ENCODE results near the gene ASTN1.

ASTN1 gene

DNA sequence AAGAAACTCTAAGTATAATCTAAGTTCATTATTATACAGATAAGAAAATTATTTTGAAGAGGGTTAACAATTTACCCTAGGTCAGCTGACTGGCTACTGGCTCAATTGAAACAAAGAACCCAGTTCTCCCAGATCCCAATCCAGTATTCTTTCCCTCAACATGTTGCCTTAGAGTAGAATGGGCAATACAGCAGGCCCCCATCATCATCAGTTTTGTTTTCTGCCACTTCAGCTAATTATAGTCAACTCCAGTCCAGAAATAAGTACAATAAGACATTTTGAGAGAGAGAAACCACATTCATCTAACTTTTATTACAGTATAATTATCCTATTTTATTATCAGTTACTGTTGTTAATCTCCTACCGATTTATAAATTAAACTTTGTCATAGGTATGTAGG, 241.2 kb downstream of the ASTN1 start:
- in situ Hi-C loops (cut with MboI; ENCODE audit: low sequenced_read_pairs), result no loop called here
- H3K4me3 ChIP-seq, result no peak overlapping the region
- no peaks in the 10 kb centered on the region for H3K9me3 ChIP-seq
- H3K4me1 ChIP-seq, result no peaks in the 10 kb centered on the region
- no peak for DNase-seq (ENCODE audit: low spot score in 2 of 2)
- no peaks in the 10 kb centered on the region for H3K36me3 ChIP-seq (replicated peaks)
- no peaks in the 10 kb centered on the region for H3K27me3 ChIP-seq (ENCODE audit: low read depth)

DNA sequence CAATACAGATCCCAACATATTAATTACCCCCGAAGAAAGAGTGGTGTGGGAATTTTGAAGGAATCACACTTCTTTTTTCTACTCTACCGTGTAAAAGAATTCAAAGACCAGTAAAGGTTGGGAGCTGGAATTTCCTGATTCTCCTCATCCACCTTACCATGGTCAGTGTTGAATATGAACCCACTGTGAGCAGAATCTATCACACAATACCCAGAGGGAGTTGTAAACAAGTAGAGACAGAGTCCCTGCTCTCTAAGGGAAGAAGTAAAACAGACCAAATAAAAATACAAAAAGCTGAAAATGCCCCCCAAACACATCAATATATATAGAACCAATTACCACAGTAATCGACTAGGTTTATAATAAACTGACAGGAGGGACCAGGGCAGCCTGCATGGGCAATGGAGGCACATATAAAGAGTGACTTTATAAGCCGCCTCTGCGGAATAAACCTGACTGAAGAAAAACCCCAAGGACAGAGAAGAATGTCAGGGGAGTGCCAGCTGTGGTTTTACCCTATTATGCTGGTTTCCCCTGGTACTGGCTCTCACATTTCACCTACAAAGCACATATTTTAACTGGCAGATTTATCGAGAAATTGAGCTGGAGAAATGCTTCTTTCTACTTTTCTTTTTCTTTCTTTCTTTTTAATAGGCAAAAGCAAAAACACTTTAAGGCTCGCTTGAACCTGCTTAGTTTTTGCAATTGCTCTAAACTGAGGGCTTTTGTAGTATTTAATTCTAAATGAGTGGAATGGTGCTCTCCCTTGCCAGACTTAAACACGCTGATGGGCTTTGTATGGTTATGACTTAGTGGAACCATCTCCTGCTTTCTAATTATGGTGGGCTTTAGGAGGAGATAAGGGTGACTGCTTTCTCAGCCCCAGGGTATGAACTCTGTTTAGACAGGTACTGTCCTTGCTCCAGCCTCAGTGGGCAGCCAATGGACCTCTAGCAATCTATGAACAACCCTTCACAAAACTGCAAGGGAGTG, 244.8 kb downstream of the ASTN1 start:
- Histone ChIP-seq H3K4me1 (no peaks in the 10 kb centered on the region), H3K4me3 (no peak overlapping the region), H3K27me3 (ENCODE audit: low read depth) (no peaks in the 10 kb centered on the region), H3K9me3 (no peaks in the 10 kb centered on the region), H3K36me3 (replicated peaks) (no peaks in the 10 kb centered on the region)
- in situ Hi-C loops (cut with MboI; ENCODE audit: low sequenced_read_pairs), result no loop called here
- no peak for DNase-seq (ENCODE audit: low spot score in 2 of 2)

DNA sequence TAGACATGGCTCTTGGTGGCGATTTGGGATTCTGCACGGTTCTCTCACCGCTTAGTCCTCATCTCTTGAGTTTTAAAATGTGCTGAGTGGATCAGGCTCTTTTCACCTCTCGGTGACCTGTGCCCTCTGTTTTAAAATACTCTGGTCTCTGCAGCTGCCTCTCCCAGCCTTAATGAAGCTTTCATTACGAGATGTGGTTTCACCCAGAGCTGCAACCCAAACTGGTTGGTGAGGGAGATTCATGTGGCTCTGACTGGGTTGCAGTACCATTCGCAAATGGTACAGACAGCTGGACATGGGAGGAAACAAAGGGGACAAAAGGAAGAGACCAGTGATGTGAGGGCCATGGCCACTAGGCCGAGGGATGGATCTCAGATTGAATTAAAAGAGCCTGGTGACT, 258.9 kb downstream of the ASTN1 start:
- Histone ChIP-seq H3K4me3 (no peak overlapping the region), H3K4me1 (no peaks in the 10 kb centered on the region), H3K27me3 (ENCODE audit: low read depth) (no peaks in the 10 kb centered on the region; the same call in 1 of the 2 replicates), H3K9me3 (no peaks in the 10 kb centered on the region), H3K36me3 (replicated peaks) (no peaks in the 10 kb centered on the region)
- in situ Hi-C loops (cut with MboI; ENCODE audit: low sequenced_read_pairs), result no loop called here
- no peak for DNase-seq (ENCODE audit: low spot score in 2 of 2)

DNA sequence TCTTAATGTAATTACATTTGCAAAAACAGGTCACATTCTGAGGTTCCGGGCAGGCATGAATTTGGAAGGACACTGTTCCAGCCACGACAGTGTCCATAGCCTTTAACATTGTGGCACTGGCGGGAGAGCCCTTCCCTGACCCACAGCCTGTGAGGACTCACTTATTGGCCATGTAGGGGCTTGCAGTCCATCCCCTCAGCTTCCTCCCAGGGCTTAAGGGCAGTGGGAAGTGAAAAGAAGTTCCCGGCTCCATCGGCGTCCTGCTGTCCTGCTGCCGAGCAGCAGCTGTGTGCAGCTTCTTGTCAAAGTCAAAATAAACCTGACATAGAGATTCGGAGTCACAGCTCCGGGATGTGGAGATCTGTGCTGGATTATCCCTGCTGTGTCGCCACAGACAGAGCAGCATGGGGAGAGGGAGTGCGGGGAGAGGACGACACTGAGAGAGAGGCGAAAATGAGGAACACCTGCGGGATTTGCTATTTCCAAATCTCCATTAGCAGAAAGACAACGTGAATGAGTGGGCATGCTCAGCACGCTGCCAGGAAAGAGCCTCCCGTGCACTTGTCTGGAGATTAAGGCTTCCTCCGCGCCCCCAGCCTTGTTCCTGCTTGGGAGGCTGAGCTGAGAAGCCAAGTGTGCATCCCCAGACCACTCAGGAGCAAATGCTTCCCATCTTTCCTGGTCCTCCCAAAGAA, 260.3 kb downstream of the ASTN1 start:
- H3K4me3 ChIP-seq, result no peak overlapping the region
- in situ Hi-C loops (cut with MboI; ENCODE audit: low sequenced_read_pairs), result no loop called here
- H3K4me1 ChIP-seq, result no peaks in the 10 kb centered on the region

DNA sequence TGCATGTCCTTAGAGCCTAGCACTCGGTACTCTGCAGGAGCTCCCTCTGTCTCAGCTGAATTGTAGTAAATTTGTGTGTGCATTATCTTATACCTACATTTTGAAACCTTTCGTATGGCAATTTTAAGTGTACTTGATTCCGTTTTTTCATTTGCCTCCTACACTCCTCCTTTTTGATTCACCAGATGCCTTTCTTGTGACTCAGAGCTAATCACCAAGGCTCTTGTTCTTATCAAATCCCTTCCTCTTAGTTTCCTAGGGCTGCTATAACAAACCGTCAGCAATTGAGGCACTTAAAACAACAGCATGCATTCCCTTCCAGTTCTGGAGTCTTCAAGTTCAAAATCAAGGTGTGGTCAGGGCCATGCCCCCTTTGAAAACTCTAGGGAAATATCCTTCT, 261.0 kb downstream of the ASTN1 start:
- H3K36me3 ChIP-seq (replicated peaks), result no peaks in the 10 kb centered on the region
- in situ Hi-C loops (cut with MboI; ENCODE audit: low sequenced_read_pairs), result no loop called here
- no peak for DNase-seq (ENCODE audit: low spot score in 2 of 2)
- H3K9me3 ChIP-seq, result no peaks in the 10 kb centered on the region
- H3K4me3 ChIP-seq, result no peak overlapping the region
- no peaks in the 10 kb centered on the region for H3K4me1 ChIP-seq
- no peaks in the 10 kb centered on the region; the same call in 1 of the 2 replicates for H3K27me3 ChIP-seq (ENCODE audit: low read depth)

More for the DNA sequence above, 260.3 kb downstream of the ASTN1 start:
- Histone ChIP-seq H3K27me3 (ENCODE audit: low read depth) (no peaks in the 10 kb centered on the region; the same call in 1 of the 2 replicates), H3K9me3 (no peaks in the 10 kb centered on the region), H3K36me3 (replicated peaks) (no peaks in the 10 kb centered on the region)
- DNase-seq (ENCODE audit: low spot score in 2 of 2), result no peak

DNA sequence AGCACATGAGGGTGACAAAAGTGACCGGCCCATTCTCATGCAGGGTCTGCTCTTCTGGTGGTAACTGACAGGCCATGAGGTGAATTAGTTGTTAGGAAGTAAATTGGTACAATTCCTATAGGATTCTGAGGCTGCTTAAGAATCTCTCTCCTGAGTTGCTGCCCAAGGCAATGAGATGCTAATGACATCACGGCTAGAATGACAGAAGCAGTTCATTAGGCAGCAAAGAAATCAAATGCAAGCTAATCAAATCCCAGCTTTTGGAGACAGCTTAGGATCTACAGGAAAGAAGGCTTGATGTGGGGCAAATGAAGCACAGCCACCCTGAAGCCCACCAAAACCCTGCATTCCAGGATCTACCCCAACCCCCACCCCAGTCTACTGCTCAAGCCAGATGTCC, 265.2 kb downstream of the ASTN1 start:
- no peaks in the 10 kb centered on the region; the same call in 1 of the 2 replicates for H3K27me3 ChIP-seq (ENCODE audit: low read depth)
- peaks cover 3% of the 10 kb centered on the region; the same call in 1 of the 2 replicates for H3K4me1 ChIP-seq
- no peaks in the 10 kb centered on the region for H3K36me3 ChIP-seq (replicated peaks)
- in situ Hi-C loops (cut with MboI; ENCODE audit: low sequenced_read_pairs), result loop anchor here (10.0 to 25.0 kb wide), 3 partner anchors 512 to 1045 kb away; no protein-coding TSS in a partner anchor
- H3K4me3 ChIP-seq, result no peak overlapping the region
- H3K9me3 ChIP-seq, result no peaks in the 10 kb centered on the region
- DNase-seq (ENCODE audit: low spot score in 2 of 2), result no peak

DNA sequence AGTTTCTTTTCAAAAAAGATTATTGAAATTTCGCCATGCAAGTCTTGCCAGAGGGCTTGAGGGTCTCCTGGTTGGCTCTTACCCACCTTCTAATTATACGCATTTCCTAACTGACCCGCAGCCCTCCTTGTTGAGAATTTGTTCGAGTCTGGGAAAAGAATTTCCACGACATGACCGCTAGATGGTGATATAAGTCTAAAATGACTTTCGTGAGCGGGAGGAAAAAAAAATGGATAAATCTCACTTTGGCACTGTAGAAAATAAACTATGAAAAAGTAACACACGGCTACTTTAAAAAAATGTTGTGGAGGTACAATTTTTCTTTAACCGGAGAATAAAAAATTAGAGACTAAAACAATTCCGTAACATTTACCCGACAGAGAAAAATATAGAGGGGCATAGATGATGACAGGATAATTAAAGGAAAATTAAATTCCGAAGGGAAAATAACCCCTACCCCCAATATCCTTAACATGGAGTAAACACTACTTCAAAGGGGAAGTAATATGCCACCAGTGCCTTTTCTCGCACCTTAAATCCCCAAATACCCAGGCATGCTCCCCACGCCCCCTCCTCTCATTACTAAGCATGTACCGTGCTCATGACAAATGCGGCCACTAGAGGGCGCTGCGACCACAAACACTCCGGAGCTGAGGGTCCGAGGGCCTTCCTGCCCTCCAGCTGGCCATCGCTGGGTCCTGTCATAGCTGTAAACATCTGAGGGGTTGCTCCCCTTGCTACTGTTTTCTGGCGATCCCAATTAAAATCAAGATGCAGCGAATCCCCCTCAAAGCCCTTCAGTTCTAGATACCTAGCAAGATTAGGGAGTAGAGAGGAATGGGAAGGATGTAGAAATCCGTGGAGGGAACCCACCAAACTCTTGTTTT, 266.9 kb downstream of the ASTN1 start:
- H3K4me3 ChIP-seq, result no peak overlapping the region
- H3K36me3 ChIP-seq (replicated peaks), result no peaks in the 10 kb centered on the region
- DNase-seq (ENCODE audit: low spot score in 2 of 2), result peak; percentile 65 to 84
- H3K9me3 ChIP-seq, result no peaks in the 10 kb centered on the region
- H3K27me3 ChIP-seq (ENCODE audit: low read depth), result no peaks in the 10 kb centered on the region; the same call in 1 of the 2 replicates
- peaks cover 3% of the 10 kb centered on the region; the same call in 1 of the 2 replicates for H3K4me1 ChIP-seq
- in situ Hi-C loops (cut with MboI; ENCODE audit: low sequenced_read_pairs), result loop anchor here (10.0 to 25.0 kb wide), 3 partner anchors 510 to 1047 kb away; no protein-coding TSS in a partner anchor

DNA sequence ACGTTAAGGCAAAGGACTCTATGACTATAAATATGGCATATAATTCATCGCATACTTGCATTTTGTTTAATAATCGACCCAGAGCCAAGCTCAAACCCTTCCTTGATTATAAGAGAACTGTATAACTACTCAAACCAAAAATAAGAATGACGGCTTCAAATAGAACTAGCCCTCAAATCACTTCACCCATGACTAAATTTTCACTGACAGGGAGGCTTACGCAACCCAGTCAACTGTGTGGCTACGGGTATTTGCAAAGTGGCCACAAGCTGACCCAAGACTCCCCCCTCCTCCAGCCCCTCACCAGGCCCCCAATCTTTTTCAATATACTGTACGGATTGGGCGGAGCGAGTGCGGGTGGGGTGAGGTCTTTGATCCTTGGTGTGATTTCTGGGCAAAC, 268.3 kb downstream of the ASTN1 start:
- peaks cover 3% of the 10 kb centered on the region; the same call in 1 of the 2 replicates for H3K4me1 ChIP-seq
- H3K36me3 ChIP-seq (replicated peaks), result no peaks in the 10 kb centered on the region
- no peak overlapping the region for H3K4me3 ChIP-seq
- H3K9me3 ChIP-seq, result no peaks in the 10 kb centered on the region
- H3K27me3 ChIP-seq (ENCODE audit: low read depth), result no peaks in the 10 kb centered on the region; the same call in 1 of the 2 replicates
- DNase-seq (ENCODE audit: low spot score in 2 of 2), result no peak
- in situ Hi-C loops (cut with MboI; ENCODE audit: low sequenced_read_pairs), result loop anchor here (10.0 to 25.0 kb wide), 3 partner anchors 509 to 1049 kb away; no protein-coding TSS in a partner anchor

DNA sequence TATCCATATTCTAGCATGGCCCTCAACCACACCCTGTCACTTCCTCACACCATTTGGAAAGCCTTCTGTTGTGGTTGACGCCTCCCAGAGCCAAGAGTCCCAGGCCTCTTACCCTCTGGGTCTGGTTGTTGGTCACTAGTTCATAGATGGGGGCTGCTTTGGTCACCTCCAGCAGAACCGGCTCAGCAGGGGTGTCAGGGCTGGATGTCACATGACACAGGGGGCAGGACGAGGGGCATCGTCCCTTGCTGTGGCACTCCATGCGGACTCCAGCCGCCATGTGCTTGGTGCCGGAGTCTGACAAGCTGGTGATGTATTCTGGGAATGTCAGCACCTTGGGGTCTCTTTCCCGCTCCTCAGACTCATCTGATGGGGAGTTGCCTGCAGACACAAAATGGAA, 270.1 kb downstream of the ASTN1 start:
- no peaks in the 10 kb centered on the region for H3K9me3 ChIP-seq
- in situ Hi-C loops (cut with MboI; ENCODE audit: low sequenced_read_pairs), result loop anchor here (10.0 to 25.0 kb wide), 3 partner anchors 507 to 1050 kb away; no protein-coding TSS in a partner anchor
- H3K4me1 ChIP-seq, result peaks cover 3% of the 10 kb centered on the region; the same call in 1 of the 2 replicates
- no peak for DNase-seq (ENCODE audit: low spot score in 2 of 2)
- no peaks in the 10 kb centered on the region for H3K27me3 ChIP-seq (ENCODE audit: low read depth)
- no peak overlapping the region for H3K4me3 ChIP-seq
- no peaks in the 10 kb centered on the region for H3K36me3 ChIP-seq (replicated peaks)

DNA sequence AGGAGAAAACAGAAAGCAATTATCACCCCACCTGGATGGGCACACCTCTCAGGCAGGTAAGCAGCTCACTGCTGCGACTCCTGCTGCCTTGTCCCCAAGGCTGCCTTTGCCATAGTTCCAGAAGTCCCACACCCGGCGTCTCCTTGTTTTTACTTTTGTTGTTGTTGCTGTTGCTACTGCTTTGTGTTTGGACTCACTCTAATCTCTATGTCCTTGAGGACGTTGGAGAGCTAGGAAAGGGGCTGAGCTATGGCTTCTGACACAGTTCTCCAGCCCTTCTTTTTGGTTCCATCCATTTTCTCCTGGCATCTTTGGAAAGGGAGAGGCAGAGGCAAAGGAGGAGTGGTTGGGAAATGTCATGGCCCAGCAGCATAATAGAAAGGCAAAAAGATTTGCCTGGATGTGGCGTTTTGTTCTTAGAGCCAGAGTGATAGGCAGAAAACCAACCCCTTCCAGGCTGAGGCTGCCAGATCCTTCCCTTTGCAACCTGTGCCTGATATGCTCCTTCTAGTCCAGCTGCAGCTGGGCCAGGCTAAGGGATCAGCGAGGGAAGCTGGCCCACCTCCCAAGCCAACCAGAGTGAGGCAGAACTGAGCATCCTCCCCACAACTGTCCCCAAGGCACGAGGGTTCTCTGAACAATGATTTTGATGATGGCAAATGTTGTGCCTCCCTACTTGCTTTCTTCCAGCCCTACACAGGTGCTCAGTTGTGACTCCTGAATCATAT, 270.7 kb downstream of the ASTN1 start:
- no peak for DNase-seq (ENCODE audit: low spot score in 2 of 2)
- in situ Hi-C loops (cut with MboI; ENCODE audit: low sequenced_read_pairs), result loop anchor here (10.0 to 25.0 kb wide), 3 partner anchors 506 to 1051 kb away; no protein-coding TSS in a partner anchor

DNA sequence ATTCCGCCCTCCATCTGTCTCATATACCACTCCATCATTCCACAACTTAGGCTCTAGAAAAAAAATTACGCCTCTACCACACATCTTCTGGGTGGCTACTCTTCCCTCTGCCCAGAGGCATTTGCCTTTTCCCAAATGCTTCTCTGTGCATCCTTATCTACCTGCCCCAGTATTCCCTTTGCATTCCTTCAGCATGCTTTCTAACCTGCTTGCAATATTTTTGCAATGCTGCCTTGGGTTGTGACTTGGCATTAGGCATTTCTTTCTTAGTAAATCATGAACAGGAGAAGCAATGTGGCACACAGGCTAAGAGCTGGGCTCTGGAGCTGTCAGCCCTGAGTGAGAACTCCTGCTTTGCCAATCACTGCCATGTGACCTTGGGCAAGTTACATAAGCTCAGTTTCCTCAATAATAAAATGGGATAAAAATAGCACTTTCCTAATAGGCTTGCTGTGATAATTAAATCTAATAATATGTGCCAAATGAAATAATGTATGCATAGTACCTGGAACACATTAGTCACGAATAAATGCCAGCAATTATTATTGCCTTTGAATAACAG, 276.0 kb downstream of the ASTN1 start:
- DNase-seq (ENCODE audit: low spot score in 2 of 2), result no peak
- in situ Hi-C loops (cut with MboI; ENCODE audit: low sequenced_read_pairs), result loop anchor here (25.0 kb wide), 2 partner anchors 501 to 899 kb away; no protein-coding TSS in a partner anchor

More for the DNA sequence above, 270.7 kb downstream of the ASTN1 start:
- Histone ChIP-seq H3K4me3 (no peak overlapping the region), H3K36me3 (replicated peaks) (no peaks in the 10 kb centered on the region), H3K4me1 (peaks cover 3% of the 10 kb centered on the region; the same call in 1 of the 2 replicates), H3K27me3 (ENCODE audit: low read depth) (no peaks in the 10 kb centered on the region), H3K9me3 (no peaks in the 10 kb centered on the region)

DNA sequence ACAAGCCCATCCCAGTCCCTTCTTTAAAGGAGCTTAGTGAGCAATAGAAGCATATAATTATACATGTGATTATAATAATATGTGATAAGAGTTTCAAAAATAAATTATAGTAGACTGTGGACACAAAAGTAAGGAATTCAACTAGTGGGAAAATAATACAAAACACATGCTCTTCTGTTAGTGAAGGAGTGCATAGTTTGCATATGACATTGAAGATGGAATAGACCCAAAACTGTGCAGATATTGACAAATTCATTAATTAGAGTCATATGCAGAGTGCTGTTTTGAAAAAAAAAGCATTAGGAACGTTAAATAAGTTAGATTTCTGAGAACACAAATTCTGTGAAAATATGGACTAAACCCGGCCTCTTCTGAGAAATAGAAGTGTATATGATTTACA, 278.8 kb downstream of the ASTN1 start:
- in situ Hi-C loops (cut with MboI; ENCODE audit: low sequenced_read_pairs), result loop anchor here (25.0 kb wide), 2 partner anchors 498 to 902 kb away; no protein-coding TSS in a partner anchor
- H3K4me3 ChIP-seq, result no peak overlapping the region
- H3K4me1 ChIP-seq, result no peaks in the 10 kb centered on the region
- no peaks in the 10 kb centered on the region for H3K36me3 ChIP-seq (replicated peaks)
- no peaks in the 10 kb centered on the region for H3K9me3 ChIP-seq
- H3K27me3 ChIP-seq (ENCODE audit: low read depth), result no peaks in the 10 kb centered on the region
- DNase-seq (ENCODE audit: low spot score in 2 of 2), result no peak

More for the DNA sequence above, 276.0 kb downstream of the ASTN1 start:
- Histone ChIP-seq H3K4me1 (no peaks in the 10 kb centered on the region), H3K9me3 (no peaks in the 10 kb centered on the region), H3K4me3 (no peak overlapping the region), H3K36me3 (replicated peaks) (no peaks in the 10 kb centered on the region), H3K27me3 (ENCODE audit: low read depth) (no peaks in the 10 kb centered on the region)
